ENCODE results near the gene C6orf47.

- TF ChIP-seq YY1 (IDR thresholded peaks at IDR 0.05; ENCODE audit: insufficient read depth, insufficient read length), result no peak
- no peak for TF ChIP-seq SUZ12 (IDR thresholded peaks at IDR 0.05; ENCODE audit: extremely low read depth, insufficient read depth, insufficient read length)
These were observed 47.6 kb upstream of the C6orf47 start for GRCh38 chr6:31708224-31708623.

Measured in NT2/D1 (cell line).